ENCODE data around the gene LRRFIP2.
A peak's percentile ranks its signal among the peaks of the same experiment; 100 is the strongest.
"Not testable (repeated sequence)": the region's sequence is repeated elsewhere in the genome, so short reads cannot be mapped to it uniquely, and the experiment has no call there.

Gene LRRFIP2

GRCh38 chr3:37174532-37175126, at the start of gene LRRFIP2:
LRRFIP2 (minus strand) TSS chr3:37174582; CDS start chr3:37148983, 25,599 bp downstream.
- Histone ChIP-seq H3K27ac (peak within 1 kb of the TSS; percentile 98 to 99), H3K4me3 (peak within 1 kb of the TSS; percentile 90)
- no peak for TF ChIP-seq CTCF (IDR thresholded peaks at IDR 0.05)
- DNase-seq (ENCODE audit: low spot score): no peak

GRCh38 chr3:37223576-37223975, 49.2 kb upstream of the LRRFIP2 start:
- DNase-seq (ENCODE audit: low spot score): no peak
- TF ChIP-seq CTCF (IDR thresholded peaks at IDR 0.05): no peak
- Histone ChIP-seq H3K27ac (no peak overlapping the region), H3K4me3 (no peak overlapping the region)

GRCh38 chr3:37223141-37223558, 48.8 kb upstream of the LRRFIP2 start:
- Histone ChIP-seq H3K27ac (no peak overlapping the region), H3K4me3 (no peak overlapping the region)
- DNase-seq (ENCODE audit: low spot score): no peak
- no peak for TF ChIP-seq CTCF (IDR thresholded peaks at IDR 0.05)

GRCh38 chr3:37222542-37222941, 48.2 kb upstream of the LRRFIP2 start:
- not testable (repeated sequence) for H3K27ac ChIP-seq; DNase-seq (ENCODE audit: low spot score); H3K4me3 ChIP-seq

- DNase-seq (ENCODE audit: low spot score): no peak
- H3K4me3 ChIP-seq: no peak overlapping the region
- no peak overlapping the region for H3K27ac ChIP-seq
- TF ChIP-seq CTCF (IDR thresholded peaks at IDR 0.05): no peak
Measured at GRCh38 chr3:37221407-37221806, 47.0 kb upstream of the LRRFIP2 start.

- Histone ChIP-seq H3K4me3 (no peak overlapping the region), H3K27ac (no peak overlapping the region)
- no peak for DNase-seq (ENCODE audit: low spot score)
- no peak for TF ChIP-seq CTCF (IDR thresholded peaks at IDR 0.05)
Measured at GRCh38 chr3:37219266-37219665, 44.9 kb upstream of the LRRFIP2 start.

- Histone ChIP-seq H3K4me3 (no peak overlapping the region), H3K27ac (no peak overlapping the region)
- no peak for TF ChIP-seq CTCF (IDR thresholded peaks at IDR 0.05)
- DNase-seq (ENCODE audit: low spot score): no peak
Measured at GRCh38 chr3:37218206-37218605, 43.8 kb upstream of the LRRFIP2 start.
